Frontal cortex (tissue), 4 donors: Measurements from ENCODE around the gene PPP3R1. TPM values are rescaled to one million over a fixed set of nuclear protein-coding genes. Genes with fewer than 3 reads are reported as not detected.

Source experiments
- DNase-seq, 2 donors: peaks; one replicate each; pipeline ENCODE4 v3.0.0; 2012; ENCODE audit warnings: low spot score in 2 of 2
- FAIRE-seq: peaks from 2 replicates; lab custom pipeline; 2012; peaks lifted over from hg19 to GRCh38; lab: Jason Lieb, UNC
- total RNA-seq: library from RNA; depleted of rRNA; stranded (reverse); fragments of >200 nt; gene quantifications from one replicate; pipeline ENCODE4 v1.2.3, GENCODE V29; 2014
- donor health status: control.
- donor health status: control.
- donor health status: control.

PPP3R1 gene
- 59.9 TPM for total RNA-seq

GRCh38 chr2:68252400-68253218 lies at the start of gene PPP3R1:
Gene PPP3R1, minus strand, starts transcription at chr2:68252532. Its CDS starts 405 bp downstream, at chr2:68252127.
- DNase-seq (peak; percentile 90 to 93), FAIRE-seq (no peak)

GRCh38 chr2:68295516-68295915 lies 43.2 kb upstream of the PPP3R1 start:
- no peak for FAIRE-seq

GRCh38 chr2:68294913-68295312 lies 42.6 kb upstream of the PPP3R1 start:
- FAIRE-seq (no peak), DNase-seq (no peak)

More at GRCh38 chr2:68295516-68295915, 43.2 kb upstream of the PPP3R1 start:
- DNase-seq: no peak

DNA sequence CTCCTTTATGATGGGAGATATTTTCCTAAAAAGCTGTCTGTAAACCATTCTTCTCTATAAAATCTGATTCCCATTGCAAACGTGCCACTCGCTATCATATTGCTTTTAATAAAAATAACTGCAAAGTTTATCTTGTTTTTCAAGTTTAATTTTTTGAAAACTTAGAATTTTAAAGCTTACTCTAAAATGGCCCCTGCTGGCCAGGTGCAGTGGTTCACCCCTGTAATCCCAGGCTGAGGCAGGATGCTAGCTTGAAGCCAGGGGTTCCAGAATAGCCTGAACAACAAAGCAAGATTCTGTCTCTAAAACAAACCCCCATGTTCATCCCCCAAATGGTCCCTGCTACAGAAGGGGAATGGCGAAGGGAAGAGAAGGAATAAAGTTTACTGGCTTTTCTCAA lies 41.9 kb upstream of the PPP3R1 start:
- DNase-seq (no peak), FAIRE-seq (no peak)

GRCh38 chr2:68293755-68294154 lies 41.4 kb upstream of the PPP3R1 start:
- FAIRE-seq (no peak), DNase-seq (no peak)

DNA sequence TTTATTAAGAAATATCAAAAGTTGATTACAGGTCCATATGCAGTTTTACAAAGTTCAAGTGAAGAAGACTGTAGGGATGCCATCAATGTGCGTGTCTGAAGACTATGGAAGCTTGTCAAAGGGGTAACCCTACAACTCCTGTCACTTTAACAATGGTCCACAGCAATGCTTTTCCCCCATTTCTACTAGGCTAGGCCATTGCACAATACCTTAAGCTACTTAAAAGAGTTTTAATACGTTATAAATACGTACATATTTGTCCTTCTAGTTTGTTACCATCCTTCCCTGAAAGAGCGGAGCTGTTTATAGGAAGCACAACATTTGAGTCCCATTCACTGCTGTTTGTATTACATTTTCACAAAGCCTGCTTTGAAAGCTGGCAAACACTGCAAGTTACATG lies 40.7 kb upstream of the PPP3R1 start:
- FAIRE-seq (no peak), DNase-seq (no peak)

DNA sequence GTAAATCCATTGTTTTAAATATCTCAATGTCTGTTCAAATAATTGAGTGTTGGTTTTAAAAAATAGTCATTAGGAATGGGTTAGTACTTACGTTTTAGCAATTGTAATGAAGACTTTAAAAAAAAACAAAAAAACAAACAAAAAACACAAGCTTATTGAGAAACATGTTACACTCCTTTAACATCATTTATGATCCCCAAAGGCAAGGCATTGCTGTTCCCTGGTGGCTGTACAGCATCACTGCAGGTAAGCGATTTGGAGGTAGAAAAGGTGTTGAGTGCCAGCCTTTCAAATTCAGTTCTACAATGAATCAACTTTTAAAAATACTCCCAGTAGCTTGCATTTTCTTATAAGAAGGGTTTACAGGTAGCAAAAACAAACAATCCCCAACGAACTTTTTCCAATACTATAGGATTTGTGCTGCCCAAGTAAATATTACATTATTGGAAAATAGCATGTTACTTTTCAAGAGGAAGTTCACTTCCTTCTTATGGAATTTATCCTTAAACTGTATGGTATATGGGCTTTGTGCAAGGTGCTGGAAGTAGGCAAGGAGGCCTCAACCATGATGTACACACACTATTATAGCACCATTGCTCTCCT lies 39.9 kb upstream of the PPP3R1 start:
- DNase-seq (no peak), FAIRE-seq (no peak)

DNA sequence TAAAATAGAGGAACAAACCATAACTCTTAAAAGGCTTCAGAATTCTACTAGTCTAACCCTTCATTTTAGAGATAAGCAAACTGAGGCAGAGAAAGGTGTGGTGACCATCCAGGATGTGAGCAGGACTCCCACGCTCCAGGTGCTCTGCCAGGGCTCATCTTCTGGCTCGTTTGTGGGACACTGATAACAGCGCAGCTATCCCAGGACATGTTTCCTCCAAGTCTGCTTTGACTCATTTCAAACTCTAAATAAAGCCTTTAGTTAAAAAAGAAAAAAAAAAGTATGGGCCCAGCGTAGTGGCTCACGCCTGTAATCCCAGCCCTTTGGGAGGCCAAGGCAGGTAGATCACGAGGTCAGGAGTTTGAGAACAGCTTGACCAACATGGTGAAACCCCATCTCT lies 39.0 kb upstream of the PPP3R1 start:
- no peak for DNase-seq
- FAIRE-seq: no peak

GRCh38 chr2:68290901-68291300 lies 38.6 kb upstream of the PPP3R1 start:
- no peak for DNase-seq
- FAIRE-seq: no peak

- peak in 1 of 2 donors; percentile 33 for DNase-seq
- FAIRE-seq: no peak
Measured at GRCh38 chr2:68287580-68288441, 35.5 kb upstream of the PPP3R1 start.

GRCh38 chr2:68284896-68285295 lies 32.6 kb upstream of the PPP3R1 start:
- DNase-seq (no peak), FAIRE-seq (no peak)

DNA sequence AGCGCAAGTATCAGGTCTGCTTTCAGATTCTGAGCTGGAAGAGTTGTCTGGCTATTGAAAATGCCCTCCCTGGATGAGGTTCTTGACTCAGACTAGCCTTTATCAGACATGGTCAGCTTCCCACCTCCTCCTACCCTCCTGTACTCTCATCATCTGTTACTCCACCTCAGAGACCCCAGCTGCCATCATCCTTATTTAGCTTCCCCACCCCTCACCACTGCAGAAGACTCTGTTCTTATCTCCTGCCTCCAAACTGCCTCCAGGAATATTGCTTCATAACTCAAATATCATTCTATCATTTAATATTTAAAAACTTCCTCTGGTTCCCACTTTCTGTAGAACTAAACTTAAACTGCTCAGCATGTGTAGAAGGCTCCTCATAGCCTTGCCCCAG lies 31.1 kb upstream of the PPP3R1 start:
- DNase-seq: no peak
- FAIRE-seq: no peak

- peak; percentile 31 to 58 for DNase-seq
- FAIRE-seq: peak; percentile 75
Measured at GRCh38 chr2:68282811-68283418, 30.6 kb upstream of the PPP3R1 start.

- FAIRE-seq: no peak
- DNase-seq: no peak
Measured at GRCh38 chr2:68280796-68281195, 28.5 kb upstream of the PPP3R1 start.

GRCh38 chr2:68280348-68280747 lies 28.0 kb upstream of the PPP3R1 start:
- FAIRE-seq (no peak), DNase-seq (no peak)

GRCh38 chr2:68279691-68280090 lies 27.4 kb upstream of the PPP3R1 start:
- DNase-seq: no peak
- no peak for FAIRE-seq

GRCh38 chr2:68278169-68278568 lies 25.8 kb upstream of the PPP3R1 start:
- FAIRE-seq (no peak), DNase-seq (no peak)

- DNase-seq (no peak), FAIRE-seq (no peak)
Measured at GRCh38 chr2:68274022-68274421, 21.7 kb upstream of the PPP3R1 start.

GRCh38 chr2:68272246-68272994 lies 20.1 kb upstream of the PPP3R1 start:
- DNase-seq: peak in 1 of 2 donors; percentile 37
- FAIRE-seq: no peak
